HCT116 (cell line): ENCODE measurements around the gene MED25. TPM values are rescaled to one million over a fixed set of nuclear protein-coding genes. Genes with fewer than 3 reads are reported as not detected.

Source experiments
- ATAC-seq: fragments of 200-7000 bp; cut with Tn5 transposase; 2 replicates; pipeline ENCODE4 v1.9.1; 2020; ENCODE audit warnings: mild to moderate bottlenecking, moderate library complexity
- BruUV-seq: library from RNA; stranded (reverse); fragments of 400-500 nt; replicated peaks from 2 replicates; lab custom pipeline; 2021; lab: Mats Ljungman, UMichigan
- CTCF ChIA-PET: fragments of 300-600 bp; sonication (Branson Sonifier 250); formaldehyde crosslinking; loops from one replicate; lab custom pipeline; 2021; ENCODE audit warnings: antibody characterized with exemption; lab: Charles Lee
- POLR2A ChIA-PET: fragments of 300-600, 350-600 bp; sonication (Branson Sonifier 250); formaldehyde crosslinking; loops from one replicate; lab custom pipeline; 2021; ENCODE audit warnings: antibody characterized with exemption; lab: Charles Lee
- RAD21 ChIA-PET, 2 experiments: fragments of 300-600 bp; sonication (Branson Sonifier 250); formaldehyde crosslinking; loops; one replicate each; lab custom pipeline; 2023; ENCODE audit warnings: low total read pairs in 2 of 2; ENCODE audit not compliant: uncharacterized antibody in 2 of 2, unreplicated experiment in 2 of 2, low non-redundant PET in 1 of 2; lab: Charles Lee
- DNase-seq: peaks from one replicate; pipeline ENCODE4 v3.0.0-alpha.2; 2010; ENCODE audit warnings: low read depth, low spot score
- H2AFZ ChIP-seq: fragments of 200-600 bp; shearing (Covaris generic), sonication (generic); 2 replicates; pipeline ENCODE4 v1.6.1; 2017; ENCODE audit warnings: low read depth, mixed run types, mixed read lengths, antibody characterized with exemption, low read length; ENCODE audit not compliant: poor library complexity, severe bottlenecking
- H3K27ac ChIP-seq: 2 replicates; pipeline ENCODE4 v1.5.1; 2012; ENCODE audit warnings: low read depth, low read length
- H3K27me3 ChIP-seq: fragments of 200-600 bp; sonication (generic); 2 replicates; pipeline ENCODE4 v1.6.1; 2016; ENCODE audit warnings: mixed run types, low read length, mixed read lengths; ENCODE audit not compliant: insufficient read depth
- H3K36me3 ChIP-seq, 2 experiments: fragments of 200-500 bp in 1 of 2; fragments of 200-600 bp in 1 of 2; sonication (Bioruptor generic) in 1 of 2; sonication (generic) in 1 of 2; 2 replicates each; pipeline versions ENCODE4 v1.5.1 to v1.6.1; 2014 to 2016; ENCODE audit warnings: low read length in 2 of 2, inconsistent platforms in 1 of 2, mixed read lengths in 1 of 2, mixed run types in 1 of 2; ENCODE audit not compliant: insufficient read depth in 2 of 2, control insufficient read depth in 1 of 2
- H3K4me1 ChIP-seq, 2 experiments: fragments of 200-600 bp in 1 of 2; sonication (generic) in 1 of 2; 2 replicates each; pipeline versions ENCODE4 v1.5.1 to v1.6.1; 2012 to 2017; ENCODE audit warnings: low read length in 2 of 2, inconsistent platforms in 1 of 2, mild to moderate bottlenecking in 1 of 2, mixed read lengths in 1 of 2, mixed run types in 1 of 2, moderate library complexity in 1 of 2; ENCODE audit not compliant: insufficient read depth in 2 of 2, control insufficient read depth in 1 of 2
- H3K4me2 ChIP-seq: fragments of 200-600 bp; sonication (generic); 2 replicates; pipeline ENCODE4 v1.6.1; 2017; ENCODE audit warnings: mixed run types, low read length, mixed read lengths
- H3K4me3 ChIP-seq, 2 experiments: fragments of 200-600 bp in 1 of 2; sonication (generic) in 1 of 2; replicated peaks in 1 of 2; 2 replicates each; pipeline ENCODE4 v1.5.1; 2011 to 2016; ENCODE audit warnings: low read length in 2 of 2, control low read depth in 1 of 2, low read depth in 1 of 2, mild to moderate bottlenecking in 1 of 2, mixed read lengths in 1 of 2, mixed run types in 1 of 2
- H3K79me2 ChIP-seq: fragments of 200-600 bp; sonication (generic); 2 replicates; pipeline ENCODE4 v1.6.1; 2017; ENCODE audit warnings: mild to moderate bottlenecking, mixed run types, low read length, moderate library complexity, mixed read lengths; ENCODE audit not compliant: insufficient read depth
- H3K9ac ChIP-seq: fragments of 200-600 bp; sonication (generic); 2 replicates; pipeline ENCODE4 v1.6.1; 2016; ENCODE audit warnings: low read length, mixed read lengths
- H3K9me2 ChIP-seq: fragments of 200-600 bp; sonication (generic), shearing (Covaris generic); 2 replicates; pipeline ENCODE4 v1.6.1; 2017; ENCODE audit warnings: mixed run types, mild to moderate bottlenecking, moderate library complexity; ENCODE audit not compliant: insufficient read depth
- H3K9me3 ChIP-seq, 2 experiments: fragments of 200-500 bp in 1 of 2; fragments of 200-600 bp in 1 of 2; sonication (Bioruptor generic) in 1 of 2; sonication (generic) in 1 of 2; 2 replicates each; pipeline ENCODE4 v1.6.1; 2014 to 2017; ENCODE audit warnings: low read length in 2 of 2, mixed read lengths in 2 of 2, inconsistent platforms in 1 of 2, low read depth in 1 of 2, mild to moderate bottlenecking in 1 of 2, mixed run types in 1 of 2, moderate library complexity in 1 of 2; ENCODE audit not compliant: control insufficient read depth in 1 of 2, insufficient read depth in 1 of 2
- H4K20me1 ChIP-seq: fragments of 200-600 bp; sonication (generic), shearing (Covaris generic); 2 replicates; pipeline ENCODE4 v1.6.1; 2017; ENCODE audit warnings: mixed run types, mild to moderate bottlenecking, moderate library complexity; ENCODE audit not compliant: insufficient read depth
- ATF3 ChIP-seq: IDR thresholded peaks from 2 replicates; pipeline ENCODE4 v1.6.1; 2012
- CBX3 ChIP-seq: IDR thresholded peaks from 2 replicates; pipeline ENCODE4 v1.6.1; 2012; ENCODE audit warnings: low read depth
- EGR1 ChIP-seq: IDR thresholded peaks from 2 replicates; pipeline ENCODE4 v1.6.1; 2012; ENCODE audit warnings: low read depth
- ELF1 ChIP-seq: IDR thresholded peaks from 2 replicates; pipeline ENCODE4 v1.6.1; 2012; ENCODE audit warnings: low read depth, borderline replicate concordance
- EZH2 ChIP-seq: fragments of 200-600 bp; sonication (generic); IDR thresholded peaks from 2 replicates; pipeline ENCODE4 v1.6.1; 2017; ENCODE audit warnings: antibody characterized with exemption, mixed run types
- EZH2phosphoT487 ChIP-seq: fragments of 200-600 bp; IDR thresholded peaks from 2 replicates; pipeline ENCODE4 v1.6.1; 2018; ENCODE audit warnings: antibody characterized with exemption, borderline replicate concordance
- FOSL1 ChIP-seq: IDR thresholded peaks from 2 replicates; pipeline ENCODE4 v1.6.1; 2012; ENCODE audit warnings: low read depth
- JUND ChIP-seq: IDR thresholded peaks from 2 replicates; pipeline ENCODE4 v1.6.1; 2012
- POLR2AphosphoS5 ChIP-seq: IDR thresholded peaks from 2 replicates; pipeline ENCODE4 v1.6.1; 2011; ENCODE audit warnings: mild to moderate bottlenecking, low read depth, low read length, moderate library complexity
- RAD21 ChIP-seq: IDR thresholded peaks from 2 replicates; pipeline ENCODE4 v1.6.1; 2012; ENCODE audit warnings: low read depth, mild to moderate bottlenecking
- REST ChIP-seq: IDR thresholded peaks from 2 replicates; pipeline ENCODE4 v1.6.1; 2012; ENCODE audit warnings: low read depth
- SIN3A ChIP-seq: IDR thresholded peaks from 2 replicates; pipeline ENCODE4 v1.6.1; 2012; ENCODE audit warnings: low read depth
- TCF7L2 ChIP-seq: IDR thresholded peaks from 2 replicates; pipeline ENCODE4 v1.7.0; 2011; ENCODE audit warnings: borderline replicate concordance, inconsistent platforms; ENCODE audit not compliant: insufficient read depth, insufficient read length; ENCODE audit errors: extremely low read depth
- YY1 ChIP-seq: IDR thresholded peaks from 2 replicates; pipeline ENCODE4 v1.6.1; 2011; ENCODE audit warnings: low read length, low read depth, moderate library complexity, mild to moderate bottlenecking; ENCODE audit not compliant: insufficient replicate concordance; ENCODE audit errors: extremely low read depth
- ZBTB33 ChIP-seq: IDR thresholded peaks from 2 replicates; pipeline ENCODE4 v1.6.1; 2011; ENCODE audit warnings: mild to moderate bottlenecking, low read length, moderate library complexity; ENCODE audit not compliant: insufficient replicate concordance; ENCODE audit errors: extremely low read depth
- intact Hi-C: fragments of 100-400 bp; cut with micrococcal nuclease; formaldehyde crosslinking; loops from 2 replicates; pipeline ENCODE4 v1.10.0; 2022
- total RNA-seq: library from RNA; stranded (reverse); gene quantifications from one replicate; pipeline ENCODE4 v1.2.1, GENCODE V29; 2021; ENCODE audit not compliant: unreplicated experiment

MED25 gene
- total RNA-seq, 1 experiment from 2014 or later, result 77.7 TPM

GRCh38 chr19:49873129-49873521 lies 55.0 kb downstream of the MED25 start (continued):
- TF ChIP-seq EGR1 (no peak), CBX3 (no peak), TCF7L2 (no peak), FOSL1 (no peak), REST (no peak)

- intact Hi-C loops, result no loop called here
- DNase-seq (no peak), ATAC-seq (no peak)
- Histone ChIP-seq H3K4me3 (no peak overlapping the region), H3K27me3 (no peaks in the 10 kb centered on the region), H3K27ac (peak overlapping the region; percentile 8; the same call in 1 of the 2 replicates), H3K9me2 (no peaks in the 10 kb centered on the region), H3K9ac (no peak overlapping the region), H3K4me2 (no peak overlapping the region), H3K9me3 (no peaks in the 10 kb centered on the region), H3K36me3 (peaks cover 0 to 9% of the 10 kb centered on the region in 2 experiments; a peak in 1 of 4 replicates), H4K20me1 (no peaks in the 10 kb centered on the region), H3K79me2 (peaks cover 31% of the 10 kb centered on the region), H2AFZ (no peak overlapping the region), H3K4me1 (peaks cover 18 to 38% of the 10 kb centered on the region in 2 experiments)
- no peak for TF ChIP-seq ELF1
- no peak for TF ChIP-seq FOSL1
- TF ChIP-seq ZBTB33, result no peak
- no peak for TF ChIP-seq YY1
- TF ChIP-seq EZH2, result no peak
- TF ChIP-seq RAD21, result no peak
- TF ChIP-seq POLR2AphosphoS5, result no peak
- no peak for TF ChIP-seq CBX3
- no peak for TF ChIP-seq ATF3
- no peak for TF ChIP-seq JUND
- no peak for TF ChIP-seq SIN3A
- TF ChIP-seq EZH2phosphoT487, result no peak
- BruUV-seq, result no TSS peak
- ChIA-PET RAD21 (no interaction called here), CTCF (no interaction called here), POLR2A (no interaction called here)
Measured at GRCh38 chr19:49873834-49874233, 55.7 kb downstream of the MED25 start.
